Activated naive CD8-positive, alpha-beta T cell treated with anti-CD3 and anti-CD28 coated beads for 36 hours (primary cell): Measurements from ENCODE around the gene PTPRG. TPM values are rescaled to one million over a fixed set of nuclear protein-coding genes. Genes with fewer than 3 reads are reported as not detected.

Experiments
- DNase-seq: peaks from one replicate; pipeline ENCODE4 v3.0.0; 2021
- H3K27ac Mint-ChIP-seq: one replicate; pipeline ENCODE4 v1.8.0; 2022; ENCODE audit warnings: mild to moderate bottlenecking, moderate library complexity, mixed read lengths
- H3K27me3 Mint-ChIP-seq: one replicate; pipeline ENCODE4 v1.8.0; 2022; ENCODE audit warnings: mild to moderate bottlenecking, mixed read lengths
- H3K36me3 Mint-ChIP-seq: one replicate; pipeline ENCODE4 v1.8.0; 2021; ENCODE audit warnings: mild to moderate bottlenecking, mixed read lengths
- H3K4me1 Mint-ChIP-seq: one replicate; pipeline ENCODE4 v1.8.0; 2021; ENCODE audit warnings: mixed read lengths
- H3K4me3 Mint-ChIP-seq: one replicate; pipeline ENCODE4 v1.8.0; 2022; ENCODE audit warnings: mild to moderate bottlenecking, moderate library complexity, mixed read lengths
- H3K9me3 Mint-ChIP-seq: one replicate; pipeline ENCODE4 v1.8.0; 2022; ENCODE audit warnings: mixed read lengths
- total RNA-seq, 2 experiments: library from RNA; stranded (reverse); gene quantifications; one replicate each; pipeline ENCODE4 v1.2.3, GENCODE V29; 2021

PTPRG gene
- total RNA-seq, 2 experiments from 2014 or later: 0.06 to 0.16 TPM

GRCh38 chr3:62220616-62221015 lies 659.2 kb downstream of the PTPRG start:
- H3K27ac Mint-ChIP-seq: no peak overlapping the region

DNA sequence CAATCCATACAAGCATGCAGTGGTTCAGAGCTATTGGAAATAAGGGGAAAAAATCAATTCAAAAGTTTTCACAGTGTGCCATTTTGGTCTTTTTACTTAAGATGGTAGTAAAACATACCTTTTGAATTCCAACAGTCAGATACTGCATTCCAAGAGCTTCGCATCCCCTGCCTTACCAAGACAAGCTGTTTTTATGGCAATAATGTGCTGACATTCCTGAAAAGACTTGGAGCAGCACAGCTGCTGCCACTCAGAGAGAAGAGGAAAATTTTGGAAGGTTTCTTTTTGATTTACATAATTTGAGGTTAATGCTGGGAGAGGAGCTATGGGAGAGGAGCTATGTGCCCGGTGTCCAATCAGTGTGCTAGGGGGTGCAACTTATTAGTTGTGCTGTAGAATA lies 663.7 kb downstream of the PTPRG start:
- Mint-ChIP-seq H3K27ac (no peak overlapping the region), H3K36me3 (no peaks in the 10 kb centered on the region), H3K4me3 (no peak overlapping the region), H3K9me3 (no peaks in the 10 kb centered on the region), H3K27me3 (peaks cover 10% of the 10 kb centered on the region), H3K4me1 (no peaks in the 10 kb centered on the region)
- no peak for DNase-seq

More at GRCh38 chr3:62220616-62221015, 659.2 kb downstream of the PTPRG start:
- no peak for DNase-seq
- Mint-ChIP-seq H3K36me3 (no peaks in the 10 kb centered on the region), H3K4me1 (no peaks in the 10 kb centered on the region), H3K9me3 (no peaks in the 10 kb centered on the region), H3K4me3 (no peak overlapping the region), H3K27me3 (peaks cover 4% of the 10 kb centered on the region)

DNA sequence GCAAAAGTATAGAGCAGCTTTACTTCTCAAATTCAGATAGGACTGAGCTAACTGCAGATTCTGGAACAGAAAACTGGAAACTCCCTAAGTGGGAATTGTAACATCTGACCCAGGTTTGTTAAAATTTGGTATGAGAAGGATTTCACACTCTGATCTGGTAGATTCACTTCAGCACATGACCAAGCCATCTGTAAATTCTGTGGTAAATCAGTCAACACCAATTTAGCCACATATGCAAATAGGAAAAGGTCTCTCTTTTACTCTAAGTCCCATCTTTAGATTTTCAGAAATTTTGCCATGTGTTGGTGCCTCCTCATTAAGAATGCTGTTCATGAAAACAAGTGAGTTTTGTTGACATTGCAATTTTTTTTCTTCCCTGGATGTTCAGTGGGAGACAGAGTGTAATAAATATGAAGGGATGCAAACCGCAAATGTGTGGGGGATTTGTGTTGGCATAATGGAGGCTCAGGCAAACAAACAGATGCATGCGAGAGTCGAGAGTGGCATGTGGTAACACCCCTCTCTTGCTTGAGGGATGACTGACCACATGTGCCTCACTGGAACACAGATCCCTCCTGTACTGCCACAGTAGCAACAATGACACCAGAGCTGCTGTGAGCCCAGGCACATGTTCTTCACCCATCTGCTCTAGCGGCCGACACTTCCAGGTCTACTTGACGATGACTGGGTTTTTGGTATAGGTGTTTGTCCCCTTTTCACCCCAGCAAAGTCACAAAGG lies 665.4 kb downstream of the PTPRG start:
- peaks cover 10% of the 10 kb centered on the region for H3K27me3 Mint-ChIP-seq
- H3K9me3 Mint-ChIP-seq: no peaks in the 10 kb centered on the region
- H3K4me1 Mint-ChIP-seq: no peaks in the 10 kb centered on the region
- H3K27ac Mint-ChIP-seq: no peak overlapping the region
- no peak for DNase-seq
- H3K36me3 Mint-ChIP-seq: no peaks in the 10 kb centered on the region
- H3K4me3 Mint-ChIP-seq: no peak overlapping the region

- Mint-ChIP-seq H3K27me3 (peaks cover 10% of the 10 kb centered on the region), H3K4me1 (no peaks in the 10 kb centered on the region), H3K36me3 (no peaks in the 10 kb centered on the region), H3K4me3 (no peak overlapping the region), H3K27ac (no peak overlapping the region), H3K9me3 (no peaks in the 10 kb centered on the region)
- DNase-seq: no peak
Observed at GRCh38 chr3:62228467-62228866, 667.1 kb downstream of the PTPRG start.

DNA sequence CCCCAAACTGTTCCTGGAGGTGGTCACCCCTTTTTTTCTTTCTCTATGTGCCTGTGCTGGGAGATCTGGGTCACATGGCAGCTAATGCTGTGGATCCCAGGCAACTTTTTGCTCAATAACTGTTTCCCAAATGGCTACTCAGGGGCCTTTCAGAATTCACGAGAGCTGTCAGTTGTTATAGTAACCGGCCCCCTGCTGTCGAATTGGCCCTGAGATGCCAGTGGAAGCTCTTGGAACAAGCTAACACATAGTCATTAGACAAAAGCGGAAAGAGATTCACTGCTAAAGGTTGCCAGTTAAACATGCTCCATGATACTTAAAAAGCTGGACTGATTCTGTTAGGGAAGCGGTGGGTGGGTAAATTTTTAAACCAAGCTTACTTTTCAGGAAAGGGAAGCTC lies 667.8 kb downstream of the PTPRG start:
- Mint-ChIP-seq H3K27me3 (peaks cover 10% of the 10 kb centered on the region), H3K27ac (no peak overlapping the region), H3K4me3 (no peak overlapping the region), H3K36me3 (no peaks in the 10 kb centered on the region), H3K4me1 (no peaks in the 10 kb centered on the region), H3K9me3 (no peaks in the 10 kb centered on the region)
- DNase-seq: no peak

DNA sequence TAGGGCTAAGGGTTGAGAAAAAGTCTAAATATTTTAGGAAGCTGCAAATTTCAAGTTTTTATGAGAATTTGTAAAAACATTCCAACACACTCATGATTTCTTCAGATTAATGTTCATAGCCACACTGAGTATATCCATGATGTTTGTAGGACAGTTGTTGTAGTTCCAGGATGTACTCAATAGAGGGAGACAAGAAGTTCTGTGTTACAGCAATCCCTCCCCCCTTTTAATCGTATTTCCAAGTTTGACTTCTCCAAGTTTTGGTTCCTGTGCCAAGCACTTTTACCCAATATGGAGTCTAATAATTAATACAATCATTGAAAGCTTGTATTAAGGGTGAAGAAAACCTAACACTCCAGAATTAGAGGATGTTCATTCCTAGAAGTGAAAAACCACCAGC lies 668.5 kb downstream of the PTPRG start:
- no peaks in the 10 kb centered on the region for H3K4me1 Mint-ChIP-seq
- H3K27ac Mint-ChIP-seq: no peak overlapping the region
- no peak for DNase-seq
- no peaks in the 10 kb centered on the region for H3K36me3 Mint-ChIP-seq
- H3K9me3 Mint-ChIP-seq: no peaks in the 10 kb centered on the region
- no peak overlapping the region for H3K4me3 Mint-ChIP-seq
- H3K27me3 Mint-ChIP-seq: peaks cover 10% of the 10 kb centered on the region

GRCh38 chr3:62233065-62233464 lies 671.7 kb downstream of the PTPRG start:
- no peaks in the 10 kb centered on the region for H3K4me1 Mint-ChIP-seq
- no peaks in the 10 kb centered on the region for H3K36me3 Mint-ChIP-seq
- H3K27ac Mint-ChIP-seq: no peak overlapping the region
- no peaks in the 10 kb centered on the region for H3K9me3 Mint-ChIP-seq
- DNase-seq: no peak
- no peak overlapping the region for H3K4me3 Mint-ChIP-seq
- H3K27me3 Mint-ChIP-seq: peaks cover 10% of the 10 kb centered on the region

DNA sequence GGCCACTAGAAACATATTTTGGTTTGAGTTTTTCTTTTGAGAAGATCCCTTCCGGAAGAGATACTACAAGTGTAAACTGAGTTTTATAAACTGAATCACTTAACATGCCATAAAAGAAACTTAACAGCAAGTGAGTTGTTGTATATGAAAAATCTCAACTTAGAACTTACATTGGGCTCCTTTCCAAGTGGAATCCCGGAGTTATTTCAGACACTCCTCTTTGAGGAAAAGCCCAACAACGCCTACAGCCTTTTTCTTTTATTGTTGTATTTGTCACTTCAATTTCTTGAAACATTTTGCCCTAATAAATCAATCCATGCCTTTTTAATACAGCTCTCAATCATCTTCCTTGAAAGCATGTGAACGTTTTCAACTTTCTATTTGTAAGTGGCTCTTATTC lies 674.6 kb downstream of the PTPRG start:
- Mint-ChIP-seq H3K27me3 (peaks cover 12% of the 10 kb centered on the region), H3K36me3 (no peaks in the 10 kb centered on the region), H3K9me3 (no peaks in the 10 kb centered on the region), H3K4me3 (no peak overlapping the region), H3K27ac (no peak overlapping the region), H3K4me1 (no peaks in the 10 kb centered on the region)
- no peak for DNase-seq

- H3K27me3 Mint-ChIP-seq: peaks cover 14% of the 10 kb centered on the region
- no peak overlapping the region for H3K27ac Mint-ChIP-seq
- H3K4me3 Mint-ChIP-seq: no peak overlapping the region
- no peak for DNase-seq
- H3K36me3 Mint-ChIP-seq: no peaks in the 10 kb centered on the region
- H3K4me1 Mint-ChIP-seq: no peaks in the 10 kb centered on the region
- H3K9me3 Mint-ChIP-seq: no peaks in the 10 kb centered on the region
Observed at GRCh38 chr3:62237286-62237948, 676.0 kb downstream of the PTPRG start.

- peaks cover 18% of the 10 kb centered on the region for H3K27me3 Mint-ChIP-seq
- no peak overlapping the region for H3K27ac Mint-ChIP-seq
- H3K4me1 Mint-ChIP-seq: no peaks in the 10 kb centered on the region
- H3K4me3 Mint-ChIP-seq: no peak overlapping the region
- DNase-seq: no peak
- no peaks in the 10 kb centered on the region for H3K36me3 Mint-ChIP-seq
- H3K9me3 Mint-ChIP-seq: no peaks in the 10 kb centered on the region
Observed at GRCh38 chr3:62238003-62238402, 676.6 kb downstream of the PTPRG start.

DNA sequence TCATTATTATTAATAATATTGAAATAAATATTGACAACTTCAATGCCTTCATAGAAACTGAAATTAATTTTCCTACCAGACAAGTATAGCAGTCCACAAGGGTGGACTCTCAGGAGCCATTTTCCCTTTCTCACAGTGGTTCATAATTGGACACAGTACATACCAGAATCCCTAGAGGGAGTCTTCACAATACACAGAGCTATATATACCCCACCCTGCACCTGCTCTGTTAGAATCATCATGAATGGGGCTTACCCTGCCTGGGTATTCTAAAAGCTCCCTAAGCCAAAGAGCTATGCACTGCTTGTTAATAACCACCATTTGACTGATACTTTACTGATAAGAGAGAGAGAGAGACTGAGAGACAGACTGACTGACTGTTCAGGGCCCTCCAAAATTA lies 677.1 kb downstream of the PTPRG start:
- Mint-ChIP-seq H3K36me3 (no peaks in the 10 kb centered on the region), H3K27ac (no peak overlapping the region), H3K27me3 (peaks cover 18% of the 10 kb centered on the region), H3K4me1 (no peaks in the 10 kb centered on the region), H3K9me3 (no peaks in the 10 kb centered on the region), H3K4me3 (no peak overlapping the region)
- no peak for DNase-seq

DNA sequence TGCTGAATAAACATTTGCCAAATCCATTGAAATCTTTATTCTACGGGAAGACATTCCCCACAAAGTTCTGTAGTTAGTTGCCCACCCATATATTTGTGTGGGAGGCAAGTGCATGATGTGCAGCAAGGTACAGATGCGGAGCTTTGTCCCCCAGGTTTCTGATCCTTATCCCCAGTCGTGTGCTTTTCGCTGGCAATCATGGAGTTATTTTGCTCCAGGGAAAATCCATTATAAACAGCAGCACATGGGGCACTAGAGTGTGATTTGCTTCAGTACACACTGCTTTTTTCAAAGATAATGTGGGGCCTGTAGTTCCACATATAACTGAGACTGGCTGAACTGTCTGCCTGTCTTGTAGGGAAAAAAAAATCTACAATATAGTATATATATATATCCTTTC lies 679.9 kb downstream of the PTPRG start:
- Mint-ChIP-seq H3K4me3 (no peak overlapping the region), H3K9me3 (no peaks in the 10 kb centered on the region)

DNA sequence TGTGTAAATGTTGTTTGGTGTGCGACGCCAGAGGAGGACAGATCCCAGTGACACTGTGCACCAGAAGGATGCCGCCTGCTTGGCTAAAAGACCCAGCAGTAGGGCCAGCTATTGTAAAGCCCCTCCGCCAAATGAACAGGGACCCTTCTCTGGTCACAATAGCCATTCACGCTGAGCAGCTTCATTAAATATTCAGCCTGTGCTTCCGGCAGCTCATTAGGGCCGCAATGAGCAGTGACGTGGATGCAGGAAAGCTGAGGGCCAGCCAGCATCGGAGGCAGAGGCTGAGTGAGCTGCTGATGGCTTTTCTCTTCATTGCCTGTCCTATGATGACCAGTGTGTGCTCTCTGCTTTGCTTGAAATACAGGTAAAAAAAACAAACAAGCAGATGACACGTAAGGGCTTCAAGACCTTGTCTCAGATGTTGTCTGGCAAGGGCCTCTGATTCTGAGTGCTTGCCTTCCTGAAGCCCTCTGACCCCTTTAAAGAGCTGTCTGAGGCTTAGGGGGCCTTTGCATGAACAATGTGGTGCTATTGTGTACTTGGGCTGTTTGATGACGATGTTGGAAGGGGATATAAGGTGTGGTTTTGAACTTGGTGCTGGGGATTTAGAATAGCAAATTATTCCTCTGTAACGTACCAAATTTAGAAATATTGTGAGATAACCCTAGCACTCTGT lies 681.6 kb downstream of the PTPRG start:
- Mint-ChIP-seq H3K27me3 (peaks cover 36% of the 10 kb centered on the region), H3K4me3 (no peak overlapping the region), H3K9me3 (no peaks in the 10 kb centered on the region), H3K36me3 (no peaks in the 10 kb centered on the region), H3K4me1 (no peaks in the 10 kb centered on the region), H3K27ac (no peak overlapping the region)
- DNase-seq: no peak

More for the DNA sequence above, 679.9 kb downstream of the PTPRG start:
- no peaks in the 10 kb centered on the region for H3K4me1 Mint-ChIP-seq
- DNase-seq: no peak
- no peaks in the 10 kb centered on the region for H3K36me3 Mint-ChIP-seq
- H3K27me3 Mint-ChIP-seq: peaks cover 26% of the 10 kb centered on the region
- no peak overlapping the region for H3K27ac Mint-ChIP-seq

DNA sequence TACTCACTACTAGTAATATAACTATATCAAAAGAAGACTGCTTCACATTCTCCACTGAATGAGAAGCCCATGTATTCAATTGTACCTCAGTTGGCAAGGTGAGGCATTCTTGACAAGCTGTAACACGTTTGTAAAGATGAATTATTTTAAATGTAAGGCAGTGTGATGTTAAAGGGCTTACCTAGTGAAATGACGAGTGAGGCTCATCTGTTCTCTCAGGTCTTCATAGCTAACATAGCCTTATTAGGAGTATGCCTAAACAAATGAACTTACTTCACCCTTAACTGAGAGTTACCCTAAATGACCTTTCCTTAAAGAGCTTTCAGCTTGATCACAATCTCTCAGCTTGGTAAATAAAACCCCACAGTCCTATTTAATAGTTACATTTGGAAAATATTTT lies 684.7 kb downstream of the PTPRG start:
- Mint-ChIP-seq H3K27ac (no peak overlapping the region), H3K27me3 (peaks cover 31% of the 10 kb centered on the region), H3K9me3 (no peaks in the 10 kb centered on the region), H3K36me3 (no peaks in the 10 kb centered on the region), H3K4me1 (no peaks in the 10 kb centered on the region), H3K4me3 (no peak overlapping the region)
- DNase-seq: no peak

DNA sequence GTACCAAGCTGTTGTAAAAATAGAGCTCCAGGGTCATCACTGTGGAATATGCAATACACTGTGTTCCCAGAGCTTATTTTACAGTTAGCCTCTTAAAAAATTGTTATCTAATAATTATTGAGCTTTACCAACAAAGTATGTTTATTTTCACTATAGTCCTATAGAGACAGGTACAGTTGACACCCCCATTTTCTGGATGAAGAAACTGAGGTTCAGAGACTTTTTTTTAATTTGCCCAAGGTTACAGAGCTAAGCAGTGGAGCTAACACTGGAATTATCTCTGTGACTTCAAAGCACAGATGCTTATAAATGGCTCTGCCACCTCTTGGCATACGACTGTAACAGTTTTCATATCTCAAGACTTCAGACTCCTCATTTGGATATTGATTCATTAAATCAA lies 685.6 kb downstream of the PTPRG start:
- no peaks in the 10 kb centered on the region for H3K4me1 Mint-ChIP-seq
- H3K9me3 Mint-ChIP-seq: no peaks in the 10 kb centered on the region
- no peak overlapping the region for H3K4me3 Mint-ChIP-seq
- H3K27me3 Mint-ChIP-seq: peaks cover 31% of the 10 kb centered on the region
- H3K27ac Mint-ChIP-seq: no peak overlapping the region
- H3K36me3 Mint-ChIP-seq: no peaks in the 10 kb centered on the region
- DNase-seq: no peak
